Right lobe of liver (tissue), 6 donors: ENCODE data around the gene RPRD1B. TPM values are rescaled to one million over a fixed set of nuclear protein-coding genes. Genes with fewer than 3 reads are reported as not detected.

Experiments
- ATAC-seq, 4 donors: fragments of 200-7000 bp; cut with Tn5 transposase; one replicate each; pipeline ENCODE4 v1.9.1; 2020; ENCODE audit warnings: mild to moderate bottlenecking in 4 of 4, moderate library complexity in 4 of 4
- DNase-seq, 3 donors: peaks; one replicate each; pipeline ENCODE4 v3.0.0-alpha.2; 2020
- H3K27ac ChIP-seq, 3 donors: fragments of 200-600 bp; one replicate each; pipeline ENCODE4 v1.8.0; 2022
- H3K27me3 ChIP-seq, 2 donors: fragments of 200-600 bp; one replicate each; pipeline ENCODE4 v1.8.0; 2022
- H3K36me3 ChIP-seq, 4 donors: fragments of 200-600 bp; sonication (generic) in 1 of 4; one replicate each; pipeline versions ENCODE4 v1.5.1 to v1.8.0; 2017 to 2022; ENCODE audit warnings: control low read depth in 1 of 4
- H3K4me1 ChIP-seq, 4 donors: fragments of 200-600 bp; sonication (generic) in 1 of 4; one replicate each; pipeline versions ENCODE4 v1.5.1 to v1.8.0; 2017 to 2022; ENCODE audit warnings: control low read depth in 1 of 4
- H3K4me3 ChIP-seq, 3 donors: fragments of 200-600 bp; one replicate each; pipeline ENCODE4 v1.8.0; 2022
- H3K9me3 ChIP-seq, 4 donors: fragments of 200-600 bp; sonication (generic) in 1 of 4; one replicate each; pipeline versions ENCODE4 v1.5.1 to v1.8.0; 2017 to 2022; ENCODE audit warnings: control low read depth in 1 of 4
- POLR2A ChIP-seq: fragments of 450-650 bp; IDR thresholded peaks from one replicate; pipeline ENCODE4 v1.6.1; 2017; ENCODE audit warnings: antibody characterized with exemption, mild to moderate bottlenecking
- WGBS: methylation state at CpG from one replicate; pipeline ENCODE4 v1.1.6; 2018; ENCODE audit warnings: low coverage, low lambda C conversion rate; ENCODE audit not compliant: insufficient coverage; ENCODE audit errors: missing lambda C conversion rate; 5-methylcytosine and 5-hydroxymethylcytosine counted together
- intact Hi-C, 2 donors: fragments of 100-400 bp; cut with DNase I; formaldehyde crosslinking; loops; one replicate each; pipeline versions ENCODE4 v1.11.2 to v1.14.1; 2022
- total RNA-seq, 6 experiments: library from RNA; depleted of rRNA in 2 of 6; stranded (reverse); fragments of >200 nt in 2 of 6; fragmentation: NEBNext Ultra II Directional in 3 of 6; extraction: Animal tissue kit (Norgen Biotek cat#: 25700) in 3 of 6; gene quantifications; one replicate each; pipeline versions ENCODE4 v1.1.0 to v1.2.4, GENCODE V29; 2016 to 2023
- TF ChIP-seq, protein P1 (sequence below), 4 donors: fragments of 200-600 bp in 3 of 4; fragments of 450-650 bp in 1 of 4; IDR thresholded peaks; one replicate each; pipeline versions ENCODE4 v1.5.1 to v1.8.0; 2016 to 2022; ENCODE audit warnings: antibody characterized with exemption in 4 of 4, mild to moderate bottlenecking in 2 of 4
- donor health status: DM: no; HTN: yes; CAD: no.
- donor health status: DM: no; HTN: no; CAD: no.
- donor health status: DM: no; HTN: no; CAD: no.
- donor health status: DM: no; HTN: yes; CAD: no.
- donor health status: DM: no; HTN: yes; CAD: no.

The RPRD1B gene
- total RNA-seq, 6 experiments from 2014 or later: 25.0 to 153 (median 37.9) TPM

DNA sequence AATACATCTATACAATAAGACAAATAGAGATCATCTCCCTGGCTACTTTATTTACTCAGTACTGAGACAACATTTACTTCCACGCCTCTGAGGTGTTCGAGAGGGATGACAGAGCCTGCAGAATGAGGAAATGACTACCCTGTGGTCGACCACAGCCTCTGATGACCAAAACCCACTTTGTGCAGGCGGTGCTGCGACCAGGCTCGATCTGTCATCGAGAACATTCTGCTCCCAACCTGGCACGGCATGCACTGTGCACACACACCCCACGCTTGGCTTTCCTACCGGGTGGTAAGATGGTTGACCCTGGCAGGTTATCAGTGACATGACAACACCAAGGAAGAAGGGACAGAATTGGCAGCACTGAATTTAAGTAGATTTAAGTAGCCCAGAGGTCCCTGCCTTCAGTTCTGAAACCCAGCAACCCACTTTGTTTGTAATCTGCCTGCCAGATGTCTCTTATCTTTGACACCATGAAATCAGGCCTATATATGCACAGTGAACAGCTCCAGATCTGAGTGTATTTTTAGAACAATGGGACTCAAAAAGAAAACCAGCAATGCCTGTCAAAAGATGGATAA, 42.9 kb upstream of the RPRD1B start:
- no peak for TF ChIP-seq POLR2A
- TF ChIP-seq, protein P1, sequence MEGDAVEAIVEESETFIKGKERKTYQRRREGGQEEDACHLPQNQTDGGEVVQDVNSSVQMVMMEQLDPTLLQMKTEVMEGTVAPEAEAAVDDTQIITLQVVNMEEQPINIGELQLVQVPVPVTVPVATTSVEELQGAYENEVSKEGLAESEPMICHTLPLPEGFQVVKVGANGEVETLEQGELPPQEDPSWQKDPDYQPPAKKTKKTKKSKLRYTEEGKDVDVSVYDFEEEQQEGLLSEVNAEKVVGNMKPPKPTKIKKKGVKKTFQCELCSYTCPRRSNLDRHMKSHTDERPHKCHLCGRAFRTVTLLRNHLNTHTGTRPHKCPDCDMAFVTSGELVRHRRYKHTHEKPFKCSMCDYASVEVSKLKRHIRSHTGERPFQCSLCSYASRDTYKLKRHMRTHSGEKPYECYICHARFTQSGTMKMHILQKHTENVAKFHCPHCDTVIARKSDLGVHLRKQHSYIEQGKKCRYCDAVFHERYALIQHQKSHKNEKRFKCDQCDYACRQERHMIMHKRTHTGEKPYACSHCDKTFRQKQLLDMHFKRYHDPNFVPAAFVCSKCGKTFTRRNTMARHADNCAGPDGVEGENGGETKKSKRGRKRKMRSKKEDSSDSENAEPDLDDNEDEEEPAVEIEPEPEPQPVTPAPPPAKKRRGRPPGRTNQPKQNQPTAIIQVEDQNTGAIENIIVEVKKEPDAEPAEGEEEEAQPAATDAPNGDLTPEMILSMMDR (IDR thresholded peaks at IDR 0.05): no peak
- Histone ChIP-seq H3K27me3 (no peaks in the 10 kb centered on the region), H3K27ac (peak overlapping the region in 2 of 3 donors; percentile 9), H3K4me3 (no peak overlapping the region), H3K36me3 (peaks cover 0 to 12% (median 3%) of the 10 kb centered on the region in 4 donors), H3K9me3 (no peaks in the 10 kb centered on the region), H3K4me1 (peaks cover 0 to 51% (median 21%) of the 10 kb centered on the region in 4 donors)
- ATAC-seq (peak; percentile 1 to 50 (median 25)), DNase-seq (peak in 2 of 3 donors; percentile 56 to 65)
- 13% methylated on average over 10 of the region's 10 CpGs for WGBS
- intact Hi-C loops: loop anchor here in 1 of 2 donors (10.0 kb wide), 1 partner anchor 86 kb away; the partner anchor contains the start of gene VSTM2L

DNA sequence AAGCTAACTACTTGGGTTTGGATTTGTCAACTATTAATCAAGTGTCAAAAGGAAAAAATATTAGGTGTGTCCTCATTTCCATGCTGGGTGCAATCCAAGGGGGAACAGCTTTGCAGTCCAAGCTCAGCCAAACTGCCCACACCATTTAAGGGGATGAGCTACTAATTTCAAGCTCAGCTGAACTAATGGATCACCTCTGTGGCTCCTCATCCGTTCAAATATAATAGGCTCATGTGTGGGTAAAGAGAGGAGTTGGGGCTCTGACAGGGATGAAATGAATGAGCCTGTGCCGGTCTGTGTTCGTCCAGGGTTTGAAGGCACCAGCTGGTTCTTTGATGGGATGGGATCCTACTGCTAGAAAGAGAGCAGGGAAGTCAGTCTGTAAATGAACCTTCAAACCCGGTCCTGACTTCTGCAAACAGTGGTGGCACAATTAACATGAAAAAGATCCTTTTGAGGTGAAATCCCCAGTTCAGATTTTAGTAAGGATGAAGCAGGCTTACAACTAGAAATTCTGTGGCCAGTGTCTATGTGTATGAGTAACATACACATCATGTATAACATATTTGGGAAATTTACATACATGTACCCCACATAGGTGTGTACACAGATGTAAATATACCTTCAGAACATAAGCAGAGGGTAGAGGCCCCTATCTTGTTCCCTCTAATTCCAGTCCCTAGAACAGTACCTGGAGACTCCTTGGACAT, 42.2 kb upstream of the RPRD1B start:
- Histone ChIP-seq H3K9me3 (no peaks in the 10 kb centered on the region), H3K4me3 (no peak overlapping the region), H3K4me1 (peaks cover 0 to 47% (median 20%) of the 10 kb centered on the region in 4 donors), H3K27ac (peak overlapping the region in 2 of 3 donors; percentile 9), H3K27me3 (no peaks in the 10 kb centered on the region), H3K36me3 (peaks cover 0 to 14% (median 7%) of the 10 kb centered on the region in 4 donors)
- WGBS: 88% methylated on average over 4 of the region's 4 CpGs
- intact Hi-C loops: loop anchor here in 1 of 2 donors (10.0 kb wide), 1 partner anchor 87 kb away; the partner anchor contains the start of gene VSTM2L
- ATAC-seq (no peak), DNase-seq (no peak)
- TF ChIP-seq, protein P1 (IDR thresholded peaks at IDR 0.05): no peak
- TF ChIP-seq POLR2A: no peak

DNA sequence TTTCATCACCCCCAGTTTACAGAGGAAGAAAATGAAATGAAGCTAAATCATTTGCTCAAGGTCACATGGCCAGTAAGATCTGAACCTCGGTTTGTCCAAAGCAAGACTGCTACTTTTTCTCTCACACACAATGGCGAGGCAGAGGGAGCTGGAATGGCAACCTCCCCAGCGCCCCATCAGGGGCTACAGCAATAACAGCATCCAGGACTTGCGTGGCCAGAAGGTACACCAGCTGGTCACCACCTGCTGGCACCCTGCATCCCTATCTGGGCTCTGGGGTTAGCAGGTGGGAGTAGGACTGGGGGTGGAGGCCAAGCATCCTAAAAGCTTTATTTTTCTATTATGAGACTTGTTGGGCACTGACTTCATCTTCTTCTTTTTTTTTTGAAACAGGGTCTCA, 41.6 kb upstream of the RPRD1B start:
- Histone ChIP-seq H3K27me3 (no peaks in the 10 kb centered on the region), H3K36me3 (peaks cover 0 to 17% (median 8%) of the 10 kb centered on the region in 4 donors), H3K4me3 (no peak overlapping the region), H3K9me3 (no peaks in the 10 kb centered on the region), H3K4me1 (peaks cover 0 to 43% (median 18%) of the 10 kb centered on the region in 4 donors), H3K27ac (no peak overlapping the region)
- TF ChIP-seq, protein P1 (IDR thresholded peaks at IDR 0.05): no peak
- TF ChIP-seq POLR2A: no peak
- no CpG with 5 or more reads among the region's 4 CpGs for WGBS
- ATAC-seq (no peak), DNase-seq (no peak)
- intact Hi-C loops: loop anchor here in 1 of 2 donors (10.0 kb wide), 1 partner anchor 87 kb away; the partner anchor contains the start of gene VSTM2L

DNA sequence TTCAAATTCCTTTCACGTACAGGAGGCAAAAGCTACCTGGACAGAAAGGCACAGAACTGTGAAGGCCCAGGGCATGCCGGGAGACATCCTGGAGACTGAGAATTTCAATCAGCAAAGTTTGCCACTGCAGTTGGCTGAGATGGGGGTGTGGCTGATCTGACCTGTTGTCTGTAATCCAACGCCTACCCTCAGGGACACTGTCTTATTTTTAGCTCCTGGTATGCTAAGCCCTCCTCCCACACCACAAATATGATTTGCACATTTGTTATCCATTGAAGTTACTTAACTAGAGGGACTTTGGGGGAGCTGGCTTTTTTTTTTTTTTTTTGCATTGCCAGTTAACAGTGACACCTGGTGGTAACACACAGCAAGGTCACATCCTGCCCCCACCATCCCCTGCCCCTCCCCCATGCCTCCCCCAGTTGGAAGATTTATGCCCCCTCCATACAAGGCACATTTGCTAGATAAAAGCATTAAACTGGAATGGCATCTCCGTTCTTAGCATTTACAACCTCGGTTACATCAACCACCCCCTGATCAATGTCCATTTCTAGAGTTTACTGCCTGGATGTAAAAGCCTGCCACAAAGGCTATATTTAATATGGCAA, 40.6 kb upstream of the RPRD1B start:
- DNase-seq: no peak
- Histone ChIP-seq H3K4me1 (peaks cover 0 to 35% (median 14%) of the 10 kb centered on the region in 4 donors), H3K27me3 (no peaks in the 10 kb centered on the region), H3K36me3 (peaks cover 0 to 26% (median 8%) of the 10 kb centered on the region in 4 donors), H3K9me3 (no peaks in the 10 kb centered on the region), H3K4me3 (no peak overlapping the region), H3K27ac (peak overlapping the region in 1 of 3 donors; percentile 16)
- 8% methylated on average over 4 of the region's 5 CpGs for WGBS
- TF ChIP-seq POLR2A: no peak
- TF ChIP-seq, protein P1 (IDR thresholded peaks at IDR 0.05): peak; percentile 14 to 68 (median 62)
- intact Hi-C loops: loop anchor here in 1 of 2 donors (10.0 kb wide), 1 partner anchor 88 kb away; the partner anchor contains the start of gene VSTM2L
- peak; percentile 59 to 70 (median 60) for ATAC-seq
